ENCODE results near the gene SYPL2.

SYPL2 gene

GRCh38 chr1:109488201-109488600 lies 21.9 kb downstream of the SYPL2 start:
- TF ChIP-seq, protein P1, sequence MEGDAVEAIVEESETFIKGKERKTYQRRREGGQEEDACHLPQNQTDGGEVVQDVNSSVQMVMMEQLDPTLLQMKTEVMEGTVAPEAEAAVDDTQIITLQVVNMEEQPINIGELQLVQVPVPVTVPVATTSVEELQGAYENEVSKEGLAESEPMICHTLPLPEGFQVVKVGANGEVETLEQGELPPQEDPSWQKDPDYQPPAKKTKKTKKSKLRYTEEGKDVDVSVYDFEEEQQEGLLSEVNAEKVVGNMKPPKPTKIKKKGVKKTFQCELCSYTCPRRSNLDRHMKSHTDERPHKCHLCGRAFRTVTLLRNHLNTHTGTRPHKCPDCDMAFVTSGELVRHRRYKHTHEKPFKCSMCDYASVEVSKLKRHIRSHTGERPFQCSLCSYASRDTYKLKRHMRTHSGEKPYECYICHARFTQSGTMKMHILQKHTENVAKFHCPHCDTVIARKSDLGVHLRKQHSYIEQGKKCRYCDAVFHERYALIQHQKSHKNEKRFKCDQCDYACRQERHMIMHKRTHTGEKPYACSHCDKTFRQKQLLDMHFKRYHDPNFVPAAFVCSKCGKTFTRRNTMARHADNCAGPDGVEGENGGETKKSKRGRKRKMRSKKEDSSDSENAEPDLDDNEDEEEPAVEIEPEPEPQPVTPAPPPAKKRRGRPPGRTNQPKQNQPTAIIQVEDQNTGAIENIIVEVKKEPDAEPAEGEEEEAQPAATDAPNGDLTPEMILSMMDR (IDR thresholded peaks at IDR 0.05; ENCODE audit: control insufficient read depth, insufficient read depth, low read depth, low read length, missing control alignments): no peak
- H3K4me3 ChIP-seq (ENCODE audit: control insufficient read depth, low read depth, low read length): no peak overlapping the region
- DNase-seq (ENCODE audit: low read depth): no peak

- no peak overlapping the region for H3K4me3 ChIP-seq (ENCODE audit: control insufficient read depth, low read depth, low read length)
- DNase-seq (ENCODE audit: low read depth): no peak
- TF ChIP-seq, protein P1 (IDR thresholded peaks at IDR 0.05; ENCODE audit: control insufficient read depth, insufficient read depth, low read depth, low read length, missing control alignments): no peak
Measured at GRCh38 chr1:109488696-109489095, 22.4 kb downstream of the SYPL2 start.

GRCh38 chr1:109490029-109490933 lies 23.9 kb downstream of the SYPL2 start:
- DNase-seq (ENCODE audit: low read depth): no peak
- H3K4me3 ChIP-seq (ENCODE audit: control insufficient read depth, low read depth, low read length): no peak overlapping the region
- TF ChIP-seq, protein P1 (IDR thresholded peaks at IDR 0.05; ENCODE audit: control insufficient read depth, insufficient read depth, low read depth, low read length, missing control alignments): peak; percentile 93

DNA sequence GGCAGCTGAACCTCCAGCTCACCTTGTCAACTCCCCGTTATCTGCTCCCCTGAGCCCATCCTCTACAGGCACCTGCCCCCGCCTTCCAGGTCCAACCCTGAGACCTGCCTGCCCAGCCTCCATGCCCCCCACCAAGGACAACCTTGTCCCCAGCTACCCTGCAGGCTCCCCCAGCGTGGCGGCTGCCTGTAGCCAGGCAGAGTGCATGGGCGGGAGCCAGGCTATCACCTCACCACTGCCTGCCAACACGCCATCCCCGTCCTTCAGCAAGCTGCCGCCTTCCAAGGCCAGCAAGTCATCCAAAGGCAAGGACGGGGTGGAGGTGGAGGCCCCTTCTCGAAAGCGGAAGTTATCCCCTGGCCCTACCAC lies 24.6 kb downstream of the SYPL2 start:
- TF ChIP-seq, protein P1 (IDR thresholded peaks at IDR 0.05; ENCODE audit: control insufficient read depth, insufficient read depth, low read depth, low read length, missing control alignments): no peak
- DNase-seq (ENCODE audit: low read depth): no peak
- no peak overlapping the region for H3K4me3 ChIP-seq (ENCODE audit: control insufficient read depth, low read depth, low read length)

DNA sequence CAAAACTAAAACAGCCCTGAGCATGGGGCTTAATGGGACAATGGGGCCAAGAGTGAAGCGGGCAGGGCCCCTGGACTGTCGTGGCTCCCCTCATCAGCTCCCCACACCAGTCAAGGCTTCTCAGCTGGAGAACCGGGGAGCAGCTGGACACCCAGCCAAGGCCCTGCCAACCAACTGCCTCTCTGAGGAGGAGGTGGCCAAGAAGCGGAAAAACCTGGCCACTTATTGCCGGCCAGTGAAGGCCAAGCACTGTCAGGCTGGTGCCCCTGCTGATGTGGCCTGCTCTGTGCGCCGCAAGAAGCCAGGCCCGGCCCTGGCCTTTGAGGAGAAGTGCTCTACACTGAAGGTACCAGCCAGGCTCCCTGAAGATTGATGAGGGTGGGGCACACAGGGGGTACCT lies 25.0 kb downstream of the SYPL2 start:
- no peak for DNase-seq (ENCODE audit: low read depth)
- H3K4me3 ChIP-seq (ENCODE audit: control insufficient read depth, low read depth, low read length): no peak overlapping the region
- TF ChIP-seq, protein P1 (IDR thresholded peaks at IDR 0.05; ENCODE audit: control insufficient read depth, insufficient read depth, low read depth, low read length, missing control alignments): no peak

DNA sequence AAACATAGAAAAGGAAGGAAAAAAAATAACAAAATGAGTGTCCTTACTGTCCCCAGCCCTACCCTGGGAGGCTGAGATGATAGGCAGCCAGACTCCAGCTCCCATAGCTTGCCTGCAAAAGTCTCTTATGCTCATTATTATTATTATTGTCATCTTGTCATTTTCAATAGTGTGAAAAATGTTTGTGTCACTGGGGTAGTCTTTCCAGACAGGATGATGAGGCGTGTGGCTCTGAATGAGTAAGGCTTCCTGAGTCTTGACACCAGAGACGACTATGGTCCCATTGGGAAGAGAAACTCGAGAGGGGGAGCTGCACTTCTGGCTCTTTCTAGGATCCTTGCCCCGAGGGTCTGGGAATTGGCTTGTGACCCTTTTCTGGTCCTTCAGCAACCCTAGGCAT lies 26.4 kb downstream of the SYPL2 start:
- H3K4me3 ChIP-seq (ENCODE audit: control insufficient read depth, low read depth, low read length): no peak overlapping the region
- DNase-seq (ENCODE audit: low read depth): no peak
- TF ChIP-seq, protein P1 (IDR thresholded peaks at IDR 0.05; ENCODE audit: control insufficient read depth, insufficient read depth, low read depth, low read length, missing control alignments): no peak

All from AG09309 (cell line).